GM12864 (cell line): ENCODE results near the gene GOLGA6L26.
"Not testable (repeated sequence)": the region's sequence is repeated elsewhere in the genome, so short reads cannot be mapped to it uniquely, and the experiment has no call there.

Experiments used
- DNase-seq: peaks from one replicate; pipeline ENCODE4 v3.0.0-alpha.2; 2011; ENCODE audit warnings: low read depth
- H3K4me3 ChIP-seq: 2 replicates; pipeline ENCODE4 v1.5.1; 2011; ENCODE audit warnings: mild to moderate bottlenecking, low read depth, low read length, control low read depth

Gene GOLGA6L26

GRCh38 chr15:23303246-23303645 lies 30.8 kb downstream of the GOLGA6L26 start:
- not testable (repeated sequence) for H3K4me3 ChIP-seq, DNase-seq
